Panc1 (cell line): Measurements from ENCODE around the gene TRAF2. TPM values are rescaled to one million over a fixed set of nuclear protein-coding genes. Genes with fewer than 3 reads are reported as not detected.
A peak's percentile ranks its signal among the peaks of the same experiment; 100 is the strongest.

Experiments
- ATAC-seq: fragments of 200-7000 bp; cut with Tn5 transposase; 2 replicates; pipeline ENCODE4 v1.9.1; 2020; ENCODE audit warnings: mild to moderate bottlenecking, moderate library complexity
- BruUV-seq: library from RNA; stranded (reverse); fragments of 400-500 nt; replicated peaks from 2 replicates; lab custom pipeline; 2021; lab: Mats Ljungman, UMichigan
- CTCF ChIA-PET: fragments of 300-600 bp; sonication (Branson Sonifier 250); formaldehyde crosslinking; loops from one replicate; lab custom pipeline; 2022; ENCODE audit warnings: antibody characterized with exemption; lab: Charles Lee
- POLR2A ChIA-PET: fragments of 300-600 bp; sonication (Branson Sonifier 250); formaldehyde crosslinking; loops from one replicate; lab custom pipeline; 2022; ENCODE audit warnings: antibody characterized with exemption; lab: Charles Lee
- DNase-seq: peaks from one replicate; pipeline ENCODE4 v3.0.0-alpha.2; 2010; ENCODE audit warnings: low read depth, low spot score
- H3K27ac ChIP-seq: 2 replicates; pipeline ENCODE4 v1.5.1; 2011; ENCODE audit warnings: mild to moderate bottlenecking, low read length, inconsistent platforms
- H3K27me3 ChIP-seq: fragments of 200-500 bp; sonication (Bioruptor generic); 2 replicates; pipeline ENCODE4 v1.6.0; 2014; ENCODE audit warnings: low read length, inconsistent platforms; ENCODE audit not compliant: control insufficient read depth, insufficient read depth
- H3K36me3 ChIP-seq: fragments of 200-500 bp; sonication (Bioruptor generic); 2 replicates; pipeline ENCODE4 v1.5.1; 2014; ENCODE audit warnings: inconsistent platforms, mild to moderate bottlenecking, low read length, moderate library complexity; ENCODE audit not compliant: control insufficient read depth, insufficient read depth
- H3K4me1 ChIP-seq: 2 replicates; pipeline ENCODE4 v1.5.1; 2011; ENCODE audit warnings: inconsistent platforms, mild to moderate bottlenecking, low read length, moderate library complexity; ENCODE audit not compliant: control insufficient read depth, insufficient read depth
- H3K4me3 ChIP-seq, 2 experiments: 2 replicates each; pipeline ENCODE4 v1.5.1; 2011 to 2012; ENCODE audit warnings: low read depth in 2 of 2, low read length in 2 of 2, mild to moderate bottlenecking in 2 of 2, inconsistent platforms in 1 of 2, moderate library complexity in 1 of 2
- H3K9me3 ChIP-seq: fragments of 200-500 bp; sonication (Bioruptor generic); 2 replicates; pipeline ENCODE4 v1.5.1; 2014; ENCODE audit warnings: low read depth, mild to moderate bottlenecking, inconsistent platforms, low read length, moderate library complexity; ENCODE audit not compliant: control insufficient read depth, insufficient read depth
- CTCF ChIP-seq: fragments of 450-650 bp; IDR thresholded peaks from 2 replicates; pipeline ENCODE4 v1.5.1; 2017; ENCODE audit warnings: mild to moderate bottlenecking
- POLR2AphosphoS5 ChIP-seq: IDR thresholded peaks from 2 replicates; pipeline ENCODE4 v1.6.1; 2012; ENCODE audit warnings: mild to moderate bottlenecking, low read depth, low read length, moderate library complexity
- SIN3A ChIP-seq: IDR thresholded peaks from 2 replicates; pipeline ENCODE4 v1.6.1; 2012; ENCODE audit warnings: low read depth, mild to moderate bottlenecking, low read length, moderate library complexity, borderline replicate concordance; ENCODE audit not compliant: insufficient read depth
- TCF7L2 ChIP-seq: IDR thresholded peaks from 2 replicates; pipeline ENCODE4 v1.6.1; 2011; ENCODE audit warnings: mild to moderate bottlenecking, low read depth, low read length, inconsistent platforms
- in situ Hi-C: cut with HindIII; loops from 2 replicates; pipeline ENCODE4 v1.10.0; 2016; ENCODE audit warnings: low sequenced_read_pairs, low pct_unique_long_range_greater_than_20kb
- intact Hi-C: fragments of 100-400 bp; cut with micrococcal nuclease; formaldehyde crosslinking; loops from one replicate; pipeline ENCODE4 v1.10.0; 2022; ENCODE audit not compliant: unreplicated experiment
- total RNA-seq: library from RNA; stranded (reverse); gene quantifications from one replicate; pipeline ENCODE4 v1.2.1, GENCODE V29; 2021; ENCODE audit not compliant: unreplicated experiment
- TF ChIP-seq, protein P1 (sequence below), 2 experiments: IDR thresholded peaks; 2 replicates each; pipeline ENCODE4 v1.6.1; 2011 to 2012; ENCODE audit warnings: low read depth in 2 of 2, control low read depth in 1 of 2, low read length in 1 of 2, mild to moderate bottlenecking in 1 of 2, moderate library complexity in 1 of 2; ENCODE audit not compliant: insufficient read depth in 1 of 2

TRAF2 gene
- total RNA-seq, 1 experiment from 2014 or later: 48.7 TPM

GRCh38 chr9:136945333-136946227 lies 59.3 kb downstream of the TRAF2 start:
- peaks cover 29% of the 10 kb centered on the region for H3K4me1 ChIP-seq
- DNase-seq: no peak
- H3K9me3 ChIP-seq: no peaks in the 10 kb centered on the region
- in situ Hi-C loops: no loop called here
- CTCF ChIA-PET: no interaction called here
- no peaks in the 10 kb centered on the region for H3K27me3 ChIP-seq
- no TSS peak for BruUV-seq
- no peak for ATAC-seq
- peaks cover 7% of the 10 kb centered on the region; the same call in 1 of the 2 replicates for H3K36me3 ChIP-seq
- POLR2A ChIA-PET: interaction anchor here (0.5 kb wide), 1 partner anchor 58 kb away, joined by 3 read pairs; no protein-coding TSS in a partner anchor
- no peak for TF ChIP-seq CTCF
- TF ChIP-seq TCF7L2: no peak
- TF ChIP-seq, protein P1, sequence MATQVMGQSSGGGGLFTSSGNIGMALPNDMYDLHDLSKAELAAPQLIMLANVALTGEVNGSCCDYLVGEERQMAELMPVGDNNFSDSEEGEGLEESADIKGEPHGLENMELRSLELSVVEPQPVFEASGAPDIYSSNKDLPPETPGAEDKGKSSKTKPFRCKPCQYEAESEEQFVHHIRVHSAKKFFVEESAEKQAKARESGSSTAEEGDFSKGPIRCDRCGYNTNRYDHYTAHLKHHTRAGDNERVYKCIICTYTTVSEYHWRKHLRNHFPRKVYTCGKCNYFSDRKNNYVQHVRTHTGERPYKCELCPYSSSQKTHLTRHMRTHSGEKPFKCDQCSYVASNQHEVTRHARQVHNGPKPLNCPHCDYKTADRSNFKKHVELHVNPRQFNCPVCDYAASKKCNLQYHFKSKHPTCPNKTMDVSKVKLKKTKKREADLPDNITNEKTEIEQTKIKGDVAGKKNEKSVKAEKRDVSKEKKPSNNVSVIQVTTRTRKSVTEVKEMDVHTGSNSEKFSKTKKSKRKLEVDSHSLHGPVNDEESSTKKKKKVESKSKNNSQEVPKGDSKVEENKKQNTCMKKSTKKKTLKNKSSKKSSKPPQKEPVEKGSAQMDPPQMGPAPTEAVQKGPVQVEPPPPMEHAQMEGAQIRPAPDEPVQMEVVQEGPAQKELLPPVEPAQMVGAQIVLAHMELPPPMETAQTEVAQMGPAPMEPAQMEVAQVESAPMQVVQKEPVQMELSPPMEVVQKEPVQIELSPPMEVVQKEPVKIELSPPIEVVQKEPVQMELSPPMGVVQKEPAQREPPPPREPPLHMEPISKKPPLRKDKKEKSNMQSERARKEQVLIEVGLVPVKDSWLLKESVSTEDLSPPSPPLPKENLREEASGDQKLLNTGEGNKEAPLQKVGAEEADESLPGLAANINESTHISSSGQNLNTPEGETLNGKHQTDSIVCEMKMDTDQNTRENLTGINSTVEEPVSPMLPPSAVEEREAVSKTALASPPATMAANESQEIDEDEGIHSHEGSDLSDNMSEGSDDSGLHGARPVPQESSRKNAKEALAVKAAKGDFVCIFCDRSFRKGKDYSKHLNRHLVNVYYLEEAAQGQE (IDR thresholded peaks at IDR 0.05; ENCODE audit: insufficient read depth in 1 of 2, low read depth in 2 of 2, low read length in 1 of 2): no peak
- no peak for TF ChIP-seq POLR2AphosphoS5
- no peak for TF ChIP-seq SIN3A
- intact Hi-C loops: loop anchor here (10.0 kb wide), 1 partner anchor 89 kb away; the partner anchor contains the start of gene FUT7
- no peak overlapping the region for H3K4me3 ChIP-seq
- peak overlapping the region; percentile 80 for H3K27ac ChIP-seq

DNA sequence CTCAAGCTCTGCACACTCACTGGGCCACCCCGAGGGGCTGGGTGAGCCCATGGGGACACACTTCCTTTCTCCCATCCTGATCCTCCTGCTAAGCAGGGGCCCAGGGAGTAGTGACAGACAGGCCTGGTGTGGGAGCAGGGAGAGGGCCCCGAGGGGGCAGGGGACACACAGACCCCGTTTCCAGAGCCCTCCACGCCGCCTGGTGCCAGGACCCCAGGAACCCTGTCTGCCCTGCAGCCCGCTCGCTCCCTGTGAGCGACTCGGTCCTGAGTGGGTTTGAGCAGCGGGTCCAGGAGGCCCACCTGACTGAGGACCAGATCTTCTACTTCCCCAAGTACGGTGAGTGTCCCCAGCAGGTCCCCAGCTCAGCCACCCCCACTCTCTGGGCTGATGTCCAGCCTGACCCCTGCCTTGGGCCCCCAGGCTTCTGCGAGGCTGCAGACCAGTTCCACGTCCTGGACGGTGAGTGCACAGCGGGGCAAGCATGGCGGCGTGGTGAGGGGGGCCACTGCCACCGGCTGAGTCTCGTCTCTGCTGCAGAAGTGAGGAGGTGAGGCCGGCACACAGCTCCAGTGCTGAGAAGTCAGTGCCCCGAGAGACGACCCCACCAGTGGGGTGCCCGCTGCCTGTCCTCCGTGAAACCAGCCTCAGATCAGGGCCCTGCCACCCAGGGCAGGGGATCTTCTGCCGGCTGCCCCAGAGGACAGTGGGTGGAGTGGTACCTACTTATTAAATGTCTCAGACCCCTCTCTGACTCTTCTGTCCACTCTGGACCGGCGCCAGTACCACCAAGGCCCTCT lies 60.1 kb downstream of the TRAF2 start:
- ATAC-seq: no peak
- in situ Hi-C loops (no loop called here), intact Hi-C loops (loop anchor here (10.0 kb wide), 1 partner anchor 88 kb away; the partner anchor contains the start of gene FUT7)
- no peak for DNase-seq
- CTCF ChIA-PET: interaction anchor here (2.1 kb wide), 1 partner anchor 83 kb away, joined by 14 read pairs; no protein-coding TSS in a partner anchor
- Histone ChIP-seq H3K27ac (no peak overlapping the region), H3K27me3 (no peaks in the 10 kb centered on the region), H3K4me3 (no peak overlapping the region), H3K4me1 (peaks cover 33% of the 10 kb centered on the region), H3K9me3 (no peaks in the 10 kb centered on the region), H3K36me3 (peaks cover 7% of the 10 kb centered on the region; the same call in 1 of the 2 replicates)
- BruUV-seq: no TSS peak
- TF ChIP-seq SIN3A (no peak), POLR2AphosphoS5 (no peak), TCF7L2 (no peak), CTCF (no peak)
- TF ChIP-seq, protein P1 (IDR thresholded peaks at IDR 0.05; ENCODE audit: insufficient read depth in 1 of 2, low read depth in 2 of 2, low read length in 1 of 2): no peak
- POLR2A ChIA-PET: interaction anchor here (0.5 kb wide), 1 partner anchor 59 kb away, joined by 3 read pairs; no protein-coding TSS in a partner anchor
